Esophagus muscularis mucosa (tissue), 4 donors: ENCODE measurements around the gene CD99. TPM values are rescaled to one million over a fixed set of nuclear protein-coding genes. Genes with fewer than 3 reads are reported as not detected.

Source experiments
- DNase-seq: peaks from one replicate; pipeline ENCODE4 v3.0.0-alpha.2; 2017; ENCODE audit errors: extremely low spot score
- H3K27ac ChIP-seq, 4 donors: fragments of 200-600 bp; sonication (generic); replicated peaks in 1 of 4; 1 replicate in 3 of 4; 2 replicates in 1 of 4; pipeline ENCODE4 v1.5.1; 2016 to 2019; ENCODE audit warnings: mild to moderate bottlenecking in 1 of 4
- H3K27me3 ChIP-seq, 4 donors: fragments of 200-600 bp; sonication (generic); one replicate each; pipeline versions ENCODE4 v1.5.1 to v1.6.0; 2016 to 2019
- H3K36me3 ChIP-seq, 4 donors: fragments of 200-600 bp; sonication (generic); one replicate each; pipeline ENCODE4 v1.5.1; 2016 to 2019
- H3K4me1 ChIP-seq, 4 donors: fragments of 200-600 bp; sonication (generic); one replicate each; pipeline ENCODE4 v1.5.1; 2016 to 2019
- H3K4me3 ChIP-seq, 4 donors: fragments of 200-600 bp; sonication (generic); 1 replicate in 2 of 4; 2 replicates in 2 of 4; pipeline ENCODE4 v1.5.1; 2016 to 2019; ENCODE audit warnings: mild to moderate bottlenecking in 4 of 4, moderate library complexity in 1 of 4
- H3K9me3 ChIP-seq, 4 donors: fragments of 200-600 bp; sonication (generic); 1 replicate in 3 of 4; 2 replicates in 1 of 4; pipeline ENCODE4 v1.5.1; 2016 to 2019
- CTCF ChIP-seq, 3 experiments: fragments of 200-600 bp in 2 of 3; fragments of 450-650 bp in 1 of 3; sonication (generic) in 2 of 3; IDR thresholded peaks; one replicate each; pipeline ENCODE4 v1.5.1; 2017 to 2019; ENCODE audit warnings: antibody characterized with exemption in 3 of 3, mild to moderate bottlenecking in 2 of 3, moderate library complexity in 1 of 3
- EP300 ChIP-seq: sonication (generic); formaldehyde crosslinking; IDR thresholded peaks from one replicate; pipeline ENCODE4 v1.6.1; 2017; ENCODE audit warnings: antibody characterized with exemption
- POLR2A ChIP-seq: fragments of 450-650 bp; IDR thresholded peaks from one replicate; pipeline ENCODE4 v1.6.1; 2017; ENCODE audit warnings: antibody characterized with exemption, moderate library complexity, mild to moderate bottlenecking, low read depth
- POLR2AphosphoS5 ChIP-seq, 2 donors: sonication (generic); formaldehyde crosslinking; IDR thresholded peaks; one replicate each; pipeline ENCODE4 v1.6.1; 2017; ENCODE audit warnings: antibody characterized with exemption in 2 of 2
- WGBS: methylation state at CpG from one replicate; pipeline ENCODE4 v1.1.5; 2018; 5-methylcytosine and 5-hydroxymethylcytosine counted together
- intact Hi-C: fragments of 100-400 bp; cut with DNase I; formaldehyde crosslinking; loops from one replicate; pipeline ENCODE4 v1.15.1; 2023
- total RNA-seq, 4 donors: library from RNA; depleted of rRNA; stranded (reverse); fragments of >200 nt; gene quantifications; one replicate each; pipeline versions ENCODE4 v1.1.0 to v1.2.1, GENCODE V29; 2016

Gene CD99
- total RNA-seq, 4 donors from 2014 or later: 311 to 469 (median 376) TPM

GRCh38 chrX:2710041-2710840 lies 19.1 kb downstream of the CD99 start:
- no peaks in the 10 kb centered on the region for H3K9me3 ChIP-seq
- 18% methylated on average over 15 of the region's 15 CpGs for WGBS

GRCh38 chrX:2711441-2711840 lies 20.3 kb downstream of the CD99 start:
- peaks cover 0 to 47% (median 29%) of the 10 kb centered on the region in 4 donors for H3K36me3 ChIP-seq
- no peaks in the 10 kb centered on the region for H3K9me3 ChIP-seq
- no peaks in the 10 kb centered on the region for H3K27me3 ChIP-seq
- intact Hi-C loops: no loop called here
- DNase-seq: no peak
- TF ChIP-seq CTCF (IDR thresholded peaks at IDR 0.05): no peak
- TF ChIP-seq POLR2A: no peak
- no peak for TF ChIP-seq EP300
- TF ChIP-seq POLR2AphosphoS5 (IDR thresholded peaks at IDR 0.05): no peak
- 93% methylated on average over 2 of the region's 2 CpGs for WGBS
- peaks cover 42 to 57% (median 54%) of the 10 kb centered on the region in 4 donors for H3K4me1 ChIP-seq
- no peak overlapping the region for H3K27ac ChIP-seq
- no peak overlapping the region for H3K4me3 ChIP-seq

More at GRCh38 chrX:2710041-2710840, 19.1 kb downstream of the CD99 start:
- Histone ChIP-seq H3K27ac (peak overlapping the region; percentile 58 to 81 (median 64)), H3K36me3 (peaks cover 0 to 36% (median 18%) of the 10 kb centered on the region in 4 donors), H3K4me3 (peak overlapping the region; percentile 12 to 40 (median 26)), H3K4me1 (peaks cover 53 to 69% (median 66%) of the 10 kb centered on the region in 4 donors), H3K27me3 (no peaks in the 10 kb centered on the region)
- DNase-seq: no peak
- intact Hi-C loops: no loop called here
- TF ChIP-seq CTCF (IDR thresholded peaks at IDR 0.05) (no peak), POLR2A (no peak), POLR2AphosphoS5 (IDR thresholded peaks at IDR 0.05) (peak in 1 of 2 donors; percentile 24)

GRCh38 chrX:2712428-2712827 lies 21.3 kb downstream of the CD99 start:
- peaks cover 0 to 57% (median 38%) of the 10 kb centered on the region in 4 donors for H3K36me3 ChIP-seq
- no peak overlapping the region for H3K4me3 ChIP-seq
- intact Hi-C loops: no loop called here
- TF ChIP-seq CTCF (IDR thresholded peaks at IDR 0.05): no peak
- no peak for TF ChIP-seq POLR2AphosphoS5 (IDR thresholded peaks at IDR 0.05)
- no peak for TF ChIP-seq EP300
- TF ChIP-seq POLR2A: no peak
- no peaks in the 10 kb centered on the region for H3K27me3 ChIP-seq
- peaks cover 33 to 47% (median 45%) of the 10 kb centered on the region in 4 donors for H3K4me1 ChIP-seq
- no peak overlapping the region for H3K27ac ChIP-seq
- no peak for DNase-seq
- H3K9me3 ChIP-seq: no peaks in the 10 kb centered on the region
- 90% methylated on average over 9 of the region's 9 CpGs for WGBS

GRCh38 chrX:2712890-2713840 lies 22.1 kb downstream of the CD99 start:
- no peaks in the 10 kb centered on the region for H3K27me3 ChIP-seq
- no peak for TF ChIP-seq POLR2A
- TF ChIP-seq EP300: no peak
- TF ChIP-seq CTCF (IDR thresholded peaks at IDR 0.05): no peak
- TF ChIP-seq POLR2AphosphoS5 (IDR thresholded peaks at IDR 0.05): no peak
- H3K9me3 ChIP-seq: no peaks in the 10 kb centered on the region
- intact Hi-C loops: no loop called here
- peaks cover 2 to 65% (median 45%) of the 10 kb centered on the region in 4 donors for H3K36me3 ChIP-seq
- H3K27ac ChIP-seq: no peak overlapping the region
- WGBS: 86% methylated on average over 13 of the region's 13 CpGs
- H3K4me1 ChIP-seq: peaks cover 25 to 40% (median 37%) of the 10 kb centered on the region in 4 donors
- DNase-seq: no peak
- H3K4me3 ChIP-seq: no peak overlapping the region
